ENCODE data around the gene CACNA1B.

The CACNA1B gene

GRCh38 chr9:137924761-137925369, 47.3 kb downstream of the CACNA1B start:
- TF ChIP-seq CTCF (IDR thresholded peaks at IDR 0.05; ENCODE audit: low read depth, low read length) = no peak
- H3K4me3 ChIP-seq (replicated peaks in 1 of 2; ENCODE audit: low read depth in 2 of 2, low read length in 2 of 2) = no peak overlapping the region
- DNase-seq (ENCODE audit: low read depth in 2 of 2) = no peak

GRCh38 chr9:137943655-137944054, 66.1 kb downstream of the CACNA1B start:
- H3K4me3 ChIP-seq (replicated peaks in 1 of 2; ENCODE audit: low read depth in 2 of 2, low read length in 2 of 2) = no peak overlapping the region
- no peak for TF ChIP-seq CTCF (IDR thresholded peaks at IDR 0.05; ENCODE audit: low read depth, low read length)
- no peak for DNase-seq (ENCODE audit: low read depth in 2 of 2)

DNA sequence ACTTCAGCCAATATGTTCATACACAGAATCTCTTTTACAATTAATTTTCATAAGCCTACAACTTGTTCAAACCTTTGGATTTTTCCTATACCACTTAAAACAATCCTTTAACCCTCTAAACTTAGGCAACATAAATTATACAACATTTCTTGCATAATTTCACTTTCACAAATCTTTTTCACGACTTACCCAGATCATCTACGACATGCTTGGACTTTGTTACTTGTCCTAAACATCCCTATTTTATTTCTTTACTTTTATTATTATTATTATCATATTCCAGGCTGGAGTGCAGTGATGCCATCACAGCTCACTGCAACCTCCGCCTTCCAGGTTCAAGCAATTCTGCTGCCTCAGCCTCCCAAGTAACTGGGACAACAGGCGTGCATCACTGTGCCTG, 68.0 kb downstream of the CACNA1B start:
- no peak for TF ChIP-seq CTCF (IDR thresholded peaks at IDR 0.05; ENCODE audit: low read depth, low read length)
- no peak overlapping the region for H3K4me3 ChIP-seq (replicated peaks in 1 of 2; ENCODE audit: low read depth in 2 of 2, low read length in 2 of 2)
- peak in 1 of 2 donors; percentile 17 for DNase-seq (ENCODE audit: low read depth in 2 of 2)

DNA sequence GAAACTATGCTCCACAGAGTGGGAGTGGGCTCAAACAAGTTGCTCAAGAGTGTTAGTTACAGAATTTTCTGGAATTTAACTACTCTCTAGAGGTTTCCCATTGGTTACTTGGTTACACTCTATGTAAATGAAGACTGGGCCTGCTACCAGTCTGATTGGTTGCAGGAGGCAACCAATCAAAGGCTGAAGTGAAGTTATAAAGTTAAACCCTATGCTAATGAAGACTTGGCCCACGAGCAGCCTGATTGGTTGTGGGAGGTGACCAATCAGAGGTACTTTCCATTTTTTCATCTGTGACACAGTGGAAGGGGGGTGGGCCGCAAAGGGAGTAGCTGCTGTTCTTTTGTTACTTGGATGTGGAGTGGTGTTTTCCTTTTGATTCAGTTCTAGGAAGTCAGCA, 69.4 kb downstream of the CACNA1B start:
- TF ChIP-seq CTCF (IDR thresholded peaks at IDR 0.05; ENCODE audit: low read depth, low read length) = no peak
- no peak for DNase-seq (ENCODE audit: low read depth in 2 of 2)
- H3K4me3 ChIP-seq (replicated peaks in 1 of 2; ENCODE audit: low read depth in 2 of 2, low read length in 2 of 2) = no peak overlapping the region

DNA sequence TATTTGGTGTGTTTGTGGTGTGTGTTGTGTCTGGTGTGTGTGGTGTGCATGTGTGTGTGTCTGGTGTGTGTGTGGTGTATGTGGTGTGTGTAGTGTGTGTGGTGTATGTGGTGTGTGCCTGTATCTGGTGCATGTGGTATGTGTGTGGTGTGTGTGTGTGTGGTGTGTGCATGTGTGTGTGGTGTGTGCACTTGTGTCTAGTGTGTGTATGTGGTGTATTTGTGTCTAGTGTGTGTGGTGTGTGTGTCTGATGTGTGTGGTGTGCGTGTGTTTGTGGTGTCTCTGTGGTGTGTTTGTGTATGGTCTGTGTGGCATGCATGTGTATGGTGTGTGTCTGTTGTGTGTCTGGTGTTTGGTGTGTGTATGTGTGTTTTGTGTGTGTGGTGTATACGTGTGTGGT, 71.1 kb downstream of the CACNA1B start:
- TF ChIP-seq CTCF (IDR thresholded peaks at IDR 0.05; ENCODE audit: low read depth, low read length) = no peak
- H3K4me3 ChIP-seq (replicated peaks in 1 of 2; ENCODE audit: low read depth in 2 of 2, low read length in 2 of 2) = no peak overlapping the region

DNA sequence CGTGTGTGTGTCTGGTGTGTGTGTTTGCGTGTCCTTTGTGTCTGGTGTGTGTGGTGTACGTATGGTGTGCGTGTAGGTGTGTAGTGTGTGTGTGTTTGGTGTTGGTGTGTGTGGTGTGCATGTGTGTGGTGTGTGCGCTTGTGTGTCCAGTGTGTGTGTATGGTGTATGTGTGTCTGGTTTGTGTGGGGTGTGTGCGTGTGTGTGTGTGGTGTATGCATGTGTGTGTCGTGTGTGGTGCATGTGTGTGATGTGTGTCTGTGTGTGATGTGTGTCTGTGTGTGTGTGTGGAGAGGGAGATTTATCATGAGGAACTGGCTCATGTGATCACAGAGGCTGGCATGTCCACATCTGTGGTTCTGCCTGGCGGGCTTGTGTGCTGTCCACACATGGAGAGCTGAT, 71.7 kb downstream of the CACNA1B start:
- no peak for TF ChIP-seq CTCF (IDR thresholded peaks at IDR 0.05; ENCODE audit: low read depth, low read length)
- no peak overlapping the region for H3K4me3 ChIP-seq (replicated peaks in 1 of 2; ENCODE audit: low read depth in 2 of 2, low read length in 2 of 2)
- DNase-seq (ENCODE audit: low read depth in 2 of 2) = no peak

More for the DNA sequence above, 71.1 kb downstream of the CACNA1B start:
- no peak for DNase-seq (ENCODE audit: low read depth in 2 of 2)

GRCh38 chr9:137951107-137951506, 73.5 kb downstream of the CACNA1B start:
- TF ChIP-seq CTCF (IDR thresholded peaks at IDR 0.05; ENCODE audit: low read depth, low read length) = no peak
- no peak overlapping the region for H3K4me3 ChIP-seq (replicated peaks in 1 of 2; ENCODE audit: low read depth in 2 of 2, low read length in 2 of 2)

More at GRCh38 chr9:137951107-137951506, 73.5 kb downstream of the CACNA1B start:
- DNase-seq (ENCODE audit: low read depth in 2 of 2) = no peak
